ENCODE results near the gene AHDC1. TPM values are rescaled to one million over a fixed set of nuclear protein-coding genes. Genes with fewer than 3 reads are reported as not detected.
A peak's percentile ranks its signal among the peaks of the same experiment; 100 is the strongest.

Gene AHDC1
- total and polyA plus RNA-seq, 10 of the 15 experiments (the other 5 are each of a cell fraction or from before 2014, with no cell fraction given), result 0.21 to 13.0 (median 1.4) TPM

DNA sequence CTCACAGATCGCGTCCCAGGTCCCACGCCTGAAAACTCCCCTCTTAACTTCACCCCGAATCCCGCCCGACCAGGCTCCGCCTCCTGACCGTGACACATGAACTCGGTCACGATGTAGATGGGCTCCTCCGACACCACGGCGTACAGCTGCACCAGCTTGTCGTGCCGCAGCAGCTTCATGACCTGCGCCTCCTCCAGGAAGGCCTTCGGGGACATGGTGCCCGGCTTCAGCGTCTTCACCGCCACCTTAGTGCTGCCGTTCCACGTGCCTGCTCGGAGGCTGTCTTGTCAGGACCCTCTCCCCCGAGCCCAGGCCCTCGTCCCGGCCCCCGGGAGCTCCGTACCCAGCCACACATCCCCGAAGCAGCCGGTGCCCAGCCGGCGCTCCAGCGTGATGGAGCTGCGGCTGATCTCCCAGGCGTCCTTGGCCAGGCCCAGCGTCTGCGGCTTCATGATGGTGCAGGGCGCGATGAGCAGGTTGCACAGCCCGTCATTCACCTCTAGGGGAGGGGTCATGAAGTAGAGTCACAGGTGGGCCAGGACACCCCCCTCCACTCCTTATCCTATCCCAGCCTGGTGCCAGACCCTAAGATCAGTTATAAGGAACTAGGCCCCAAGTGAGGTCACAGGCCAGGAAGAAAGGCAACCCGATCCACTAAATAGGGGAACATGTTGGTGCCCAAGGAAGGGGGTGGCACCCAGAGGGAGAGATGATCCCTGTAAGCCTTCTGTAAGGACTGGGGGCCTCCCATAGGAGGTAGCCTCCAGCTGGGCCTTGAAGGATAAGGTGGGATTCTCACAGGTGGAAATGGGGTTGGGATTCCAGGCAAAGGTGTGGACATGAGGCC lies 11.6 kb upstream of the AHDC1 start:
- TF ChIP-seq POLR2A (IDR thresholded peaks at IDR 0.05; ENCODE audit: low read depth, low read length), result peak; percentile 76
- TF ChIP-seq, protein P1, sequence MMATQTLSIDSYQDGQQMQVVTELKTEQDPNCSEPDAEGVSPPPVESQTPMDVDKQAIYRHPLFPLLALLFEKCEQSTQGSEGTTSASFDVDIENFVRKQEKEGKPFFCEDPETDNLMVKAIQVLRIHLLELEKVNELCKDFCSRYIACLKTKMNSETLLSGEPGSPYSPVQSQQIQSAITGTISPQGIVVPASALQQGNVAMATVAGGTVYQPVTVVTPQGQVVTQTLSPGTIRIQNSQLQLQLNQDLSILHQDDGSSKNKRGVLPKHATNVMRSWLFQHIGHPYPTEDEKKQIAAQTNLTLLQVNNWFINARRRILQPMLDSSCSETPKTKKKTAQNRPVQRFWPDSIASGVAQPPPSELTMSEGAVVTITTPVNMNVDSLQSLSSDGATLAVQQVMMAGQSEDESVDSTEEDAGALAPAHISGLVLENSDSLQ (IDR thresholded peaks at IDR 0.05), result no peak
- TF ChIP-seq, protein P2, sequence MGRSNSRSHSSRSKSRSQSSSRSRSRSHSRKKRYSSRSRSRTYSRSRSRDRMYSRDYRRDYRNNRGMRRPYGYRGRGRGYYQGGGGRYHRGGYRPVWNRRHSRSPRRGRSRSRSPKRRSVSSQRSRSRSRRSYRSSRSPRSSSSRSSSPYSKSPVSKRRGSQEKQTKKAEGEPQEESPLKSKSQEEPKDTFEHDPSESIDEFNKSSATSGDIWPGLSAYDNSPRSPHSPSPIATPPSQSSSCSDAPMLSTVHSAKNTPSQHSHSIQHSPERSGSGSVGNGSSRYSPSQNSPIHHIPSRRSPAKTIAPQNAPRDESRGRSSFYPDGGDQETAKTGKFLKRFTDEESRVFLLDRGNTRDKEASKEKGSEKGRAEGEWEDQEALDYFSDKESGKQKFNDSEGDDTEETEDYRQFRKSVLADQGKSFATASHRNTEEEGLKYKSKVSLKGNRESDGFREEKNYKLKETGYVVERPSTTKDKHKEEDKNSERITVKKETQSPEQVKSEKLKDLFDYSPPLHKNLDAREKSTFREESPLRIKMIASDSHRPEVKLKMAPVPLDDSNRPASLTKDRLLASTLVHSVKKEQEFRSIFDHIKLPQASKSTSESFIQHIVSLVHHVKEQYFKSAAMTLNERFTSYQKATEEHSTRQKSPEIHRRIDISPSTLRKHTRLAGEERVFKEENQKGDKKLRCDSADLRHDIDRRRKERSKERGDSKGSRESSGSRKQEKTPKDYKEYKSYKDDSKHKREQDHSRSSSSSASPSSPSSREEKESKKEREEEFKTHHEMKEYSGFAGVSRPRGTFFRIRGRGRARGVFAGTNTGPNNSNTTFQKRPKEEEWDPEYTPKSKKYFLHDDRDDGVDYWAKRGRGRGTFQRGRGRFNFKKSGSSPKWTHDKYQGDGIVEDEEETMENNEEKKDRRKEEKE (IDR thresholded peaks at IDR 0.05), result no peak
- no peak for TF ChIP-seq SIN3A (IDR thresholded peaks at IDR 0.05; ENCODE audit: low read depth, low read length)
- peak; percentile 70; the same call in 1 of the 2 replicates for TF ChIP-seq POLR2AphosphoS2 (IDR thresholded peaks at IDR 0.05; ENCODE audit: low read depth, low read length)
- TF ChIP-seq PML (IDR thresholded peaks at IDR 0.05; ENCODE audit: low read length), result no peak
- TF ChIP-seq LARP7 (IDR thresholded peaks at IDR 0.05), result no peak
- 0 out of 2 replicates have a peak, but pooled peaks have one; percentile 35 for TF ChIP-seq SMAD5 (IDR thresholded peaks at IDR 0.05; ENCODE audit: low read depth)
- no peak for TF ChIP-seq CBFB (IDR thresholded peaks at IDR 0.05; ENCODE audit: low read depth)
- TF ChIP-seq, protein P3, sequence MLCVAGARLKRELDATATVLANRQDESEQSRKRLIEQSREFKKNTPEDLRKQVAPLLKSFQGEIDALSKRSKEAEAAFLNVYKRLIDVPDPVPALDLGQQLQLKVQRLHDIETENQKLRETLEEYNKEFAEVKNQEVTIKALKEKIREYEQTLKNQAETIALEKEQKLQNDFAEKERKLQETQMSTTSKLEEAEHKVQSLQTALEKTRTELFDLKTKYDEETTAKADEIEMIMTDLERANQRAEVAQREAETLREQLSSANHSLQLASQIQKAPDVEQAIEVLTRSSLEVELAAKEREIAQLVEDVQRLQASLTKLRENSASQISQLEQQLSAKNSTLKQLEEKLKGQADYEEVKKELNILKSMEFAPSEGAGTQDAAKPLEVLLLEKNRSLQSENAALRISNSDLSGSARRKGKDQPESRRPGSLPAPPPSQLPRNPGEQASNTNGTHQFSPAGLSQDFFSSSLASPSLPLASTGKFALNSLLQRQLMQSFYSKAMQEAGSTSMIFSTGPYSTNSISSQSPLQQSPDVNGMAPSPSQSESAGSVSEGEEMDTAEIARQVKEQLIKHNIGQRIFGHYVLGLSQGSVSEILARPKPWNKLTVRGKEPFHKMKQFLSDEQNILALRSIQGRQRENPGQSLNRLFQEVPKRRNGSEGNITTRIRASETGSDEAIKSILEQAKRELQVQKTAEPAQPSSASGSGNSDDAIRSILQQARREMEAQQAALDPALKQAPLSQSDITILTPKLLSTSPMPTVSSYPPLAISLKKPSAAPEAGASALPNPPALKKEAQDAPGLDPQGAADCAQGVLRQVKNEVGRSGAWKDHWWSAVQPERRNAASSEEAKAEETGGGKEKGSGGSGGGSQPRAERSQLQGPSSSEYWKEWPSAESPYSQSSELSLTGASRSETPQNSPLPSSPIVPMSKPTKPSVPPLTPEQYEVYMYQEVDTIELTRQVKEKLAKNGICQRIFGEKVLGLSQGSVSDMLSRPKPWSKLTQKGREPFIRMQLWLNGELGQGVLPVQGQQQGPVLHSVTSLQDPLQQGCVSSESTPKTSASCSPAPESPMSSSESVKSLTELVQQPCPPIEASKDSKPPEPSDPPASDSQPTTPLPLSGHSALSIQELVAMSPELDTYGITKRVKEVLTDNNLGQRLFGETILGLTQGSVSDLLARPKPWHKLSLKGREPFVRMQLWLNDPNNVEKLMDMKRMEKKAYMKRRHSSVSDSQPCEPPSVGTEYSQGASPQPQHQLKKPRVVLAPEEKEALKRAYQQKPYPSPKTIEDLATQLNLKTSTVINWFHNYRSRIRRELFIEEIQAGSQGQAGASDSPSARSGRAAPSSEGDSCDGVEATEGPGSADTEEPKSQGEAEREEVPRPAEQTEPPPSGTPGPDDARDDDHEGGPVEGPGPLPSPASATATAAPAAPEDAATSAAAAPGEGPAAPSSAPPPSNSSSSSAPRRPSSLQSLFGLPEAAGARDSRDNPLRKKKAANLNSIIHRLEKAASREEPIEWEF (IDR thresholded peaks at IDR 0.05; ENCODE audit: insufficient replicate concordance, low read depth, low read length), result no peak
- TF ChIP-seq DPF2 (IDR thresholded peaks at IDR 0.05), result no peak
- TF ChIP-seq ZBED1 (IDR thresholded peaks at IDR 0.05; ENCODE audit: borderline replicate concordance), result no peak
- no peaks in the 10 kb centered on the region for H4K20me1 ChIP-seq (ENCODE audit: control insufficient read depth, insufficient read depth)
- SMC1A ChIA-PET (ENCODE audit: uncharacterized antibody, unreplicated experiment), result interaction anchor here (1.6 to 10.2 kb wide), 3 partner anchors 10 to 47 kb away, joined by 3 to 71 read pairs (median 9); no protein-coding TSS in a partner anchor
- no peak overlapping the region for H3K9ac ChIP-seq (ENCODE audit: control insufficient read depth, insufficient read depth, low read length)
- CTCF ChIA-PET, result interaction anchor here (1.5 to 2.8 kb wide), 4 partner anchors 9 to 54 kb away, joined by 5 to 13 read pairs (median 10); no protein-coding TSS in a partner anchor
- no peak overlapping the region for H2AFZ ChIP-seq (ENCODE audit: control insufficient read depth, low read depth, low read length)
- no peak for FAIRE-seq
- H3K27me3 ChIP-seq (replicated peaks in 1 of 2; ENCODE audit: control insufficient read depth in 2 of 2, insufficient read depth in 2 of 2, low read length in 1 of 2), result no peaks in the 10 kb centered on the region
- POLR2A ChIA-PET, result interaction anchor here (0.6 to 1.5 kb wide), 3 partner anchors 15 to 47 kb away, joined by 3 to 5 read pairs (median 4); no protein-coding TSS in a partner anchor
- DNase-seq (ENCODE audit: low read depth, low spot score), result no peak
- in situ Hi-C loops (cut with MboI), result no loop called here
- no peak overlapping the region for H3K4me2 ChIP-seq (ENCODE audit: control insufficient read depth, insufficient read depth)
- BruUV-seq (replicated peaks), result no TSS peak
- no peaks in the 10 kb centered on the region for H3K9me3 ChIP-seq (replicated peaks; ENCODE audit: control insufficient read depth, insufficient read depth, low read length)
- H3K79me2 ChIP-seq (ENCODE audit: control insufficient read depth, insufficient read depth, low read length), result peaks cover 3% of the 10 kb centered on the region; the same call in 1 of the 2 replicates
- intact Hi-C loops (cut with micrococcal nuclease; ENCODE audit: unreplicated experiment), result no loop called here
- H3K4me1 ChIP-seq (ENCODE audit: control insufficient read depth, insufficient read depth, low read length), result peaks cover 23% of the 10 kb centered on the region
- 89% methylated on average over 41 of the region's 41 CpGs for WGBS (ENCODE audit: insufficient coverage, insufficient replicate concordance, low lambda C conversion rate, missing lambda C conversion rate)
- H3K27ac ChIP-seq (ENCODE audit: control insufficient read depth, insufficient read depth), result no peak overlapping the region
- H3K4me3 ChIP-seq, result no peak overlapping the region
- RAD21 ChIA-PET (ENCODE audit: unreplicated experiment), result interaction anchor here (4.6 kb wide), 1 partner anchor 47 kb away, joined by 43 read pairs; no protein-coding TSS in a partner anchor
- peaks cover 29 to 40% of the 10 kb centered on the region in 2 experiments; a peak in 3 of 4 replicates for H3K36me3 ChIP-seq (ENCODE audit: control insufficient read depth in 2 of 2, insufficient read depth in 2 of 2, low read length in 1 of 2)
- no peak for ATAC-seq
